ENCODE measurements around the gene GSK3A.

The GSK3A gene

DNA sequence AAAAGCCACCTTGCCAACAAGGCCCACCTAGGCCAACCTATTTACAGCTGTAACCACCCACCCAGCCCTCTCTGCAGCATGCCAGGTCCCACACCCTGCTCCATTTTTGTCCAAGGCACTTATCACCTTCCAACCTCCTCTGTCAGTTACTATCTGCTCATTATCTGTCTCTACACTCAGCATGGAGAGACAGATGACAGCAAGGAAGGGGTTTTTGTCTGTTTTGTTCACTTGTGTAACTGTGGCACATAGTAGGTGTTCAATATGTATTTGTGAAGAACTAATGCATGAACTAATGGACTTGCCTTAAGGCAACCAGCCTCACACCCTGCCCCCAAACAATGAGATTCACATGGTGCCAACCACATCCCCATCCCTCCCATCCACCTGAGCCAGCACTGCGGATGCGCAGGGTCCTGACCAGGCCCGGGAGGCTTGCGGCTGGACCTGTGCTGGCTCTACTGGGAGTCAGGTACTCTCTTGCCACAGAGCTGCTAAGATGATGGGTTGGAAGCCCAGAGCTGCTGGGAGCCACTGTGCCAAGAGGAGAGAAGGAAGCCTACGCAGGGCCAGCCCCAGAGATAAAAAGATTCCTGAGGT, 42.2 kb downstream of the GSK3A start:
- DNase-seq (ENCODE audit: low spot score), result no peak

DNA sequence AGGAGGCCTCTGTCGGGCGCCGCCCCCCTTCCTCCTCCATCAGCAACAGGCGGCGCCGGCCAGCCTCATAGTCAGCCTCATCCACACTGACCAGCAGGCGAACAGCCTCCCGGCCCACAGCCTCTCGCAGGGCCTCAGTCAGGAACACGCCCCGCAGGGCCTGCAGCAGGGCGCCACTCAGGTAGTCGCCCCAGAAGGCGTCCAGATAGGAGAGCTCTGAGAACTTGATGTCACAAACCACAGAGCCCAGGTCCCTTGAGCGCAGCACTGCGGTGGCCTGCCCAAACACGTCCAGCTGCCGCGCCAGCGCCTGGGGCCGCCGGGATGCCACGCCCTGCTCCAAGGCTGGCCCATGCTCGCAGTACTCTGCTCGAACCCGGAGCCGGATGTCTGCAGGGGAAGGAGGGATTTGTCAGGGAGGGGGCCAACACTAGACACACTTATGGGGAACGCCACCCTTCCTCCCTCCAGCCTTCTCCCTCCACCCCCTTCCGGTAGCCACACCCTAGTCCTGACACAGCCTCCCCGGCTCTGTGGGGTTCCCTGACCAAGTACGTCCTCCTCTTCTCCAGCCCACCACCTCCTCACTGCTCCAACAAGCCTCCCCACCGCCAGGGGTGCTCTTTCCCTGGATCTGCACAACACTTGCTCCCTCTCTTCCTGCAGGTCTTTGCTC, 42.8 kb downstream of the GSK3A start:
- DNase-seq (ENCODE audit: low spot score), result no peak

DNA sequence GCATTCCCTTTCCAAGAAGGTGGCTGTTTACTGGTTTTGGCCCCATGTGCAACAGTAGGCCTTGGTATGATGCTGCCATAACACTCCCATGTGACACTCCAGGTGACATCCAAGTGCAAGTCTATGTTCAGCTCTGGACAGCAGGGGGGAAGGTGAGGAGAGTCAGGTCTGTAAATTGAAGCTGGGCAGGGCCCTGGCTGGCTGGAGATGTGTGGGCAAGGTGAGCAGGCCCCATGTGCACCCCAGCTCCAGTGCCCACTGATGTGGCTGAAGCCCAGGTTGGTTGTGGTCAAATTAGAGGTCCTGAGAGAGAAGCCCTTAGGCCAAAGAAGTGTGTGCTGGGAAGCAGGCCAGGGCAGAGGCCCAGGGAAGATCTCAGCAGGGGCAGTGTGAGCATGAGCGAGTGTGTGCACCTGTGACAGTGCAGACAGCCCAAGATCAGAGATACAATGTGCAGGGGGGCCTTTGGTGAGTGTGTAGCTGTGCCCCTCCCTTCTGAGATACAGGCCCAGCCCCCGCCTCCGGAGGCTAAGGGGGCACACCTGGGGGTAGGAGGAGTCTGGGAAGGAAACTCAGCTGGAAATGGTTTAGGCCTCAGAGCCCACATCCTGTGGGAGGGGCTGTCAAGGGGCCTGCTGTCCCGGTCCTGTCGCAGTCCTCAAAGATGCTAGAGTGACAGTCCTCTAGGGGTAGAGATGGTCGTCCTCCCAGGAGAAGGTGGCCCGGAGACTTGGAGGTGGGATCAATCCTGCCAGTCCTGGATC, 43.5 kb downstream of the GSK3A start:
- DNase-seq (ENCODE audit: low spot score), result no peak

DNA sequence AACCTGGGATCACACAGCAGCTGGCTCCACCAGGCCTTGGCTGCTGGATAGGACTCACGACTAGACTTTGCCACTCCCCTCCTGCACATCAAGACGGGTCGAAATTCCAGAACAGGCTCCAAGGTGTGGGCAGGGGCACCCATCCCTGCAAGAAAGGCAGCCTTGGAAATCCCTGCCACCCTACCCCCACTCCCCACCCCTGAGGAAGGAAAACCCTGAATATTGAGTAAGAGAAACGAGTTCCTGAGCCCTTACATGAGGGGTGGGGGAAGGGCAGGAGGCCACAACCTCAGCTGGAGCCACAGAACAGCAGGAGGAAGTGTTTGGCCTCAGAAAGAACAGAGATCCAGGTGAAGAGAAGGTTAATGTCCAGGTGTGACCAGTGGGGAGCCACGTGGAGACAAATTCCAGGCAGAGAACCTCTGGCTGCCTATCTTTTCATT, 45.0 kb downstream of the GSK3A start:
- DNase-seq (ENCODE audit: low spot score), result no peak

DNA sequence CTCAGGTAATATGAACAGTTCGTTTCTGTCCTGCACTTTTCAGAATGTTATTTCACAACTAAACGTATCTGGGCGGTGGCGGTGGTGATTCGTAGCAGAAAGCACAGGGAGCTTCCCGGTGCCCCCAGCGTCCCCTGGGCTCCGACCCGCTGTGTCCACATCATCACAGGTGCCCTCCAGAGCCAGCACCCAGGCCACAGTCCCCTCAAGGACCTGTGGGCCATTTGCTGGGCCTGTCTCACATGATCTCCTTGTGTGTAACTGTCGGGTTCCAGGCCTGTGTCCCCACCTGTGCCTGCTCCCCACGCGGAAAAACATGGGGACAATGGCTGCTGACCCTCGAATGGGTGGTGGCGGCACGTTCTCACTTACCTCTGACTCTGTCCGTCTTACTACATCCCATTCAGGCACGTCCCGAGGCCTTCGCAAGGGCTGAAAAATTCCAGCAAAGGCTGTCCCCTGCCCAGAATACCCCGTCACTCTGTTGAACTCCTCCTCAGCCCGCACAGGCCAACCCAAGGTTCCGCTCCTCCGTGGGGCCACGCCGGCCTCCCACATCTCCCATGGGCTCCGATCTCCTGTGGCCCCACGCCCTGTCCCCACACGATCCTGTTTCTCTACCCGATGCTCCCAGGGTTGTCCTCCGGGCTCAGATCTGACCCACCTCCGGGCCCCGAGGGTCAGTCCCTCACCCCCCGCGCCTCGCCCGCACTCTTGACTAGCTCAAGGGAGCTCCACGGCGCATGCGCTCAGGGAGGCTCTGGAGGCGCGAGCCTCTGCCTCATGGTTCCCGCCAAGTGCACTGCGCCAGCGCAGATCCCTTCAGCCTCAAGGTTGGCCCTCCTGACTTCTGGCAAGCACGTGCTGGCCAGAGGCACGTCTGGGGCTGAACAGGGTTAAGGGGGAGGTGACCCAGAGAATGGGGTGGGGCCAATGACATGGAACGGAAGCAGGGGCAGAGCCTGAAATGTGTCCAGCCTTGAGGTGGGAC, 46.1 kb downstream of the GSK3A start:
- no peak for DNase-seq (ENCODE audit: low spot score)

DNA sequence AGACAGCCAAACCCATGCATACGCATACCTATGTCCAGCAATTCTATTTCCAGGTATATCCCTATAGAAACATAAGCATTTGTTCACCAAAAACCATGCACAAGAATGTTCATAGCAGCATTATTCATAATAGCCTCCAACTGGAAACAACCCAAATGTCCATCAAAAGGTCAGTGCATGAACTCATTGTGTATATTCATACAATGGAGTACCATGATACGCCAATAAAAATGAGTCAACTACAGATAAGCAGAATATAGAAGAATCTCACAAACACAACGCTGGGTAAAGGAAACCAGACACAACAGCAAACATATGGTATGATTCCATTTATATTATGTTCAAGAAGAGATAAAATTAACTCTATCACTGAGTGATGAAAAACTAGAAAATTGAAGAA, 48.7 kb downstream of the GSK3A start:
- DNase-seq (ENCODE audit: low spot score), result no peak

DNA sequence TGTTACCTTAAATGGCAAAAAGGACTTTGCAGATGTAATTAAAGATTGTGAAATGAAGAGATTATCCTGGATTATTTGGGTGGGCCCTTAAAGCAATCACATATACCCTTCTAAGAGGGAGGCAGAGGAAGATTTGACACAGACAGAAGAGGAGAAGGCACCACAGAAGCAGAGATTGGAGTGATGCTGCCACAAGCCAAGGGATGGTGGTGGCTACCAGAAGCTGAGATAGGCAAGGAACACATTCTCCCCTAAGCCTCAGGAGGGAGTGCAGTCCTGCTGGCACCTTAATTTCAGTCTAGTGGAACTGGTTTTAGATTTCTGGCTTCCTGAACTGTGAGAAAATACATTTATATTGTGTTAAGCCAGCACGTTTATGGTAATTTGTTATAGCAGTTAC, 49.1 kb downstream of the GSK3A start:
- DNase-seq (ENCODE audit: low spot score), result no peak

DNA sequence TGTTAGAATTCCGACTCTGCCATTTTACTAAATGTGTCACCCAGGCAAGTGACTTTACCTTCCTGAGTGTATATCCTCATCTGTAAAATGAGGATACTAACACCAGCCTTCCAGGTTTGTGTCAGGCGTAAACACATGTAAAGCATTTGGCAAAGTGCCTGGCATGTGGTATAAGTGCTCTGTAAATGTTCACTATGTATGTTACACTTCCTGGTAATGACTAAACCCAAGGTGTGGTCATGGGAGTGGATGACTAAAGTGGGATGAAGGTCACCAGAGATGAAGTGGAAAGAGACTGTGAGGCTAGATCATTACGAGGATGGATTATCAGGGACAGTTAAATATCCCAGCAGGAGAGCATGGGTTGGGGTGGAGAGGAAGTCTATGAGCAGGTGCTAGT, 50.5 kb downstream of the GSK3A start:
- no peak for DNase-seq (ENCODE audit: low spot score)

DNA sequence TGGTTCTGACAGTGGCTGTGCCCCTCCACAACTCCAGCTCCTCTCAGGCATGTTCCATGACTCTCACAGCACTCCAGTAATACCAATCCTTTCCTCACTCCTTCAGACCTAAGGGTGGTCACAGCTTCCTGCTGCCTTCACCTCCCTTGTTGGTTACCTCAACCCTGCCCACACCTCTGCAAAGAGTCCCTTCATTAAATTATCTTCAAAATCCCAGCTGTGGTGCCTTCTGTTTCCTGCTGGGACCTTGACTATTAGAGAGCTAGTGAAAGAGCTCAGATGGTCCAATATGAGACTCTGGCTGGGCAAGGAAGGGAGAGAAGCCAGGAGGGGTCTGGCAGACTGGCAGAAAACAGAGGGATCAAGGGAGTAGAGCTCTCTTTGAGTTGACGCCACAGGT, 51.1 kb downstream of the GSK3A start:
- DNase-seq (ENCODE audit: low spot score), result no peak

DNA sequence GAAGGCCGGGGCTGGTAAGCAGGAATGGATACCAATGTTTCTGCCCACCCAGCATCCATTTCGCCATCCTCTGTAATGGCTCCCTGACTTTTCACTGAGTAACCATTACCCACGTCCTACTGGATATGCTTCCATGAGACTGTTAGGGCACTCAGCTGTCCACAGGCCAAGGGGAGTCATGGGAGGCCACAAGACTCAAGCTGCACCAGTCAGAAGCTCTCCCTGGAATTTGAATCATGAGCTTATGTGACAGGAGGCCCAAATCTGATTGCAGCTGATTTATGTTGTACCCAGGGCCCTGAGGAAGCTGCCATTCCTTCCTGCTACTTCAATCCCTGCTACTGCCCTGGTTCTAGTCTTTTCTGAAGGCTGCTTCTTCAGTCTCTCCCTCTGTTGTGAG, 53.3 kb downstream of the GSK3A start:
- DNase-seq (ENCODE audit: low spot score), result peak; percentile 45

DNA sequence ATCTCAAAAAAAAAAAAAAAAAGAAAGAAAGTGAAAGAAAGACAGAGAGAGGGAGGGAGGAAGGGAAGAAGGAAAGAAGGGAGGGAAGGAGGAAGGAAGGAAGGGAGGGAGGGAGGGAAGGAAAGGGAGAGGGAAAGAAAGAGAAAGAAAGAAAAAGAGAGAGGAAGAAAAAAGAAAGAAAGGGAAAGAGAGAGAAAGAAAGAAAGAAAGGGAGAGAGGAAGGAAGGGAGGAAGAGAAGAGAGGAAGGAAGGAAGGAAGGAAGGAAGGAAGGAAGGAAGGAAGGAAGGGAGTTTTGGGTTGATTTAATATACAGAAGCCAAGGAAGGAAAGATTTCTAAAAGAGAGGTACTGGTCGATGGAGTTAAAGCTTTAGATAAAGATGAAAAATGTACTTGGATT, 53.7 kb downstream of the GSK3A start:
- no peak for DNase-seq (ENCODE audit: low spot score)

DNA sequence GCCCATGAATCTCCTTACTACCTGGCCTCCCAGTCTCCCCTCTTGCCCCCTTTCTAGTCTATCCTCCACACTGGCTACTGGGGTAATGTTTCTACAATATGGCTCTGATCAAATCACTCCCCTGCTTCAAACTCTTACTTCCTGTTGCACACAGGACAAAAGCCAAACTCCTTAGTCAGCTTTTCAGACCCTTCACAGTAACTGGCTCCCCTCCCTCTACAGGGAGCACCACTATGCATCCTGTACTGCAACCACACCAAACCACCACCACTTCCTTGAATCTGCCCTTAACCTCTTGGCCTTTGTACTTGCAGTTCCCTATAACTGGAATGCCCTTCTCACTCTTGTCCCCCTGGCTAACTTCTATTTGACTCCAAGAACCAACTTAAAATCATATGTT, 57.1 kb downstream of the GSK3A start:
- DNase-seq (ENCODE audit: low spot score), result no peak

DNA sequence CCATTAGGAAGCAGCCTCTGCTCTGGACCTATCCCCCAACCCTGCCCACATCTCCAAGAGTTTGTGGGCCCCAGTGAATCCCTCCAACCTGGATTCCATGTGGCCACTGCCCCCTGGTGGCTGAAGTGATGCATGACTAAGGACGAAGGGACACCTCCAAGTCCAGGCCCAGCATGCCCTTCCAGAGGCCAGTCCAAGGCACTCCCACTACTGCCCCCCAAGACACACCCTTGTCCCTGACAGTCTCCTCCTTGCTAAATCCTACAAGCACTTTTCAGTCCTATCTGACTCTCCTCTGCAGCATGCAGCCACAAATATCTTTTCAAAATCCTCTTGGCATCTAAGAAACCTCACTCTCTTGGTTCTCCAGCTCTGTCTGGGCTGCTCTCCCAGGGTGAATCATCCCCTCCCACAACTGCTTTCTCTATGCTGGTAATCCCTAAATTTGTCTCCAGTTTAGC, 58.0 kb downstream of the GSK3A start:
- DNase-seq (ENCODE audit: low spot score), result peak; percentile 86

Data from SK-N-DZ (cell line).